Spinal cord (tissue), 4 donors: ENCODE data around the gene TP53TG3. TPM values are rescaled to one million over a fixed set of nuclear protein-coding genes. Genes with fewer than 3 reads are reported as not detected.

Experiments used
- polyA plus RNA-seq, 2 donors: library from polyadenylated mRNA; unstranded; fragments of 120-200 nt; gene quantifications; one replicate each; pipeline ENCODE4 v1.2.1, GENCODE V29; 2013; ENCODE audit not compliant: insufficient read length in 2 of 2
- small RNA-seq: library from RNA; depleted of rRNA; stranded (forward); fragments of <200 nt; gene quantifications from one replicate; pipeline ENCODE3, GENCODE V24; 2014; ENCODE audit warnings: low replicate concordance
- total RNA-seq, 2 donors: library from RNA; depleted of rRNA in 1 of 2; stranded (reverse); fragments of 120-200 nt in 1 of 2; fragments of >200 nt in 1 of 2; gene quantifications; one replicate each; pipeline versions ENCODE4 v1.2.3 to v1.2.4, GENCODE V29; 2013 to 2014

Gene TP53TG3
- total and polyA plus RNA-seq, 4 donors, result not detected

Small RNA genes lying within 50 kb of the gene (small RNA-seq; reads per million reads assigned to genes)
- gene AC138907.6, result not detected
